Hair follicle dermal papilla cell (primary cell): ENCODE measurements around the gene NDUFV1. TPM values are rescaled to one million over a fixed set of nuclear protein-coding genes. Genes with fewer than 3 reads are reported as not detected.

Experiments
- small RNA-seq: library from RNA; depleted of rRNA; stranded (forward); fragments of <200 nt; gene quantifications from one replicate; pipeline ENCODE3, GENCODE V24; 2012
- total RNA-seq: library from RNA; depleted of rRNA; stranded (reverse); fragments of >200 nt; gene quantifications from 2 replicates; pipeline ENCODE4 v1.2.3, GENCODE V29; 2012

NDUFV1 gene
- total RNA-seq, result 137 and 150 TPM in 2 replicates

GRCh38 chr11:67606492-67607295, at the start of gene NDUFV1:
Gene NDUFV1 (plus strand): TSS chr11:67606936. CDS start chr11:67607005, 69 bp downstream.

GRCh38 chr11:67583247-67584204, 23.2 kb upstream of the NDUFV1 start, which contains the start of gene GSTP1:
Gene GSTP1 (plus strand): TSS chr11:67583812. CDS start chr11:67583844, 32 bp downstream.

GRCh38 chr11:67629386-67630227, 22.9 kb downstream of the NDUFV1 start, which contains the start of gene NUDT8:
Gene NUDT8 (minus strand): TSS chr11:67629937. CDS start chr11:67629911, 26 bp downstream.

GRCh38 chr11:67639438-67639859, 32.7 kb downstream of the NDUFV1 start, which contains the start of gene TBX10:
Gene TBX10 (minus strand): TSS chr11:67639763. CDS start chr11:67639472, 291 bp downstream.

Small RNA genes lying within 50 kb of the gene (small RNA-seq; reads per million reads assigned to genes)
- not detected for gene AP003385.3

Other genes starting within 250 kb of the NDUFV1 start
- 12.7 and 13.8 TPM in 2 replicates for gene CLCF1, start 233.3 kb upstream of the NDUFV1 start, total RNA-seq
- gene RAD9A, start 214.9 kb upstream of the NDUFV1 start, total RNA-seq, result 5.0 and 7.3 TPM in 2 replicates
- 169 and 220 TPM in 2 replicates for gene PPP1CA, start 205.1 kb upstream of the NDUFV1 start, total RNA-seq
- gene TBC1D10C, start 202.9 kb upstream of the NDUFV1 start, total RNA-seq, result 0.12 TPM in 1 of 2 replicates, not detected in the other
- gene CARNS1, start 191.3 kb upstream of the NDUFV1 start, total RNA-seq, result under 0.01 and 0.16 TPM in 2 replicates
- gene RPS6KB2, start 178.4 kb upstream of the NDUFV1 start, total RNA-seq, result 44.5 and 48.8 TPM in 2 replicates
- gene PTPRCAP, start 169.3 kb upstream of the NDUFV1 start, total RNA-seq, result 0.32 TPM in 1 of 2 replicates, not detected in the other
- 128 and 136 TPM in 2 replicates for gene CORO1B, start 163.5 kb upstream of the NDUFV1 start, total RNA-seq
- not detected in 2 replicates for gene GPR152, start 154.2 kb upstream of the NDUFV1 start, total RNA-seq
- gene CABP4, start 151.6 kb upstream of the NDUFV1 start, total RNA-seq, result not detected in 2 replicates
- 18.8 and 21.7 TPM in 2 replicates for gene TMEM134, start 137.7 kb upstream of the NDUFV1 start, total RNA-seq
- gene AIP, start 123.9 kb upstream of the NDUFV1 start, total RNA-seq, result 50.3 and 58.9 TPM in 2 replicates
- gene PITPNM1, start 101.6 kb upstream of the NDUFV1 start, total RNA-seq, result 30.7 and 31.5 TPM in 2 replicates
- 21.6 and 25.3 TPM in 2 replicates for gene CDK2AP2, start 98.8 kb upstream of the NDUFV1 start, total RNA-seq
- gene CABP2, start 83.5 kb upstream of the NDUFV1 start, total RNA-seq, result not detected in 2 replicates
- 399 and 414 TPM in 2 replicates for gene GSTP1, start 23.1 kb upstream of the NDUFV1 start, total RNA-seq
- 5.5 and 7.5 TPM in 2 replicates for gene NUDT8, start 23.0 kb downstream of the NDUFV1 start, total RNA-seq
- not detected in 2 replicates for gene TBX10, start 32.8 kb downstream of the NDUFV1 start, total RNA-seq
- gene ACY3, start 43.8 kb downstream of the NDUFV1 start, total RNA-seq, result not detected in 2 replicates
- gene ALDH3B2, start 67.7 kb downstream of the NDUFV1 start, total RNA-seq, result not detected in 2 replicates